A673 (cell line): ENCODE measurements around the gene AHRR. TPM values are rescaled to one million over a fixed set of nuclear protein-coding genes. Genes with fewer than 3 reads are reported as not detected.
"Not testable (repeated sequence)": the region's sequence is repeated elsewhere in the genome, so short reads cannot be mapped to it uniquely, and the experiment has no call there.

Experiments used
- BruUV-seq: library from RNA; stranded (reverse); fragments of 400-500 nt; replicated peaks from 2 replicates; lab custom pipeline; 2021; lab: Mats Ljungman, UMichigan
- CTCF ChIA-PET: fragments of 300-600 bp; sonication (Branson Sonifier 250); formaldehyde crosslinking; loops from one replicate; lab custom pipeline; 2022; ENCODE audit warnings: antibody characterized with exemption; lab: Charles Lee
- POLR2A ChIA-PET: fragments of 300-600 bp; sonication (Branson Sonifier 250); formaldehyde crosslinking; loops from one replicate; lab custom pipeline; 2022; ENCODE audit warnings: antibody characterized with exemption; ENCODE audit not compliant: low non-redundant PET; lab: Charles Lee
- DNase-seq: peaks from one replicate; pipeline ENCODE4 v3.0.0-alpha.2; 2015; ENCODE audit warnings: low spot score
- H3K27ac ChIP-seq: fragments of 200-600 bp; sonication (generic); 2 replicates; pipeline ENCODE4 v1.5.1; 2016; ENCODE audit warnings: mixed run types, low read depth, mild to moderate bottlenecking, mixed read lengths, antibody characterized with exemption, low read length; ENCODE audit not compliant: poor library complexity, severe bottlenecking
- H3K27me3 ChIP-seq: fragments of 200-600 bp; sonication (generic); replicated peaks from 2 replicates; pipeline ENCODE4 v1.6.1; 2017; ENCODE audit warnings: mixed run types, low read depth, mild to moderate bottlenecking, mixed read lengths, antibody characterized with exemption, low read length; ENCODE audit not compliant: insufficient read depth, poor library complexity
- H3K36me3 ChIP-seq: fragments of 200-600 bp; sonication (generic); 2 replicates; pipeline ENCODE4 v1.6.1; 2016; ENCODE audit warnings: mixed run types, mild to moderate bottlenecking, mixed read lengths, antibody characterized with exemption, low read length; ENCODE audit not compliant: insufficient read depth, poor library complexity, severe bottlenecking
- H3K4me1 ChIP-seq: fragments of 200-600 bp; sonication (generic); 2 replicates; pipeline ENCODE4 v1.6.1; 2017; ENCODE audit warnings: mixed run types, mild to moderate bottlenecking, mixed read lengths, antibody characterized with exemption, low read length; ENCODE audit not compliant: insufficient read depth, poor library complexity, severe bottlenecking
- H3K4me3 ChIP-seq: fragments of 200-600 bp; sonication (generic); 2 replicates; pipeline ENCODE4 v1.5.1; 2016; ENCODE audit warnings: low read depth, mixed run types, mild to moderate bottlenecking, mixed read lengths, low read length; ENCODE audit not compliant: poor library complexity, severe bottlenecking
- H3K9me3 ChIP-seq: fragments of 200-600 bp; sonication (generic); 2 replicates; pipeline ENCODE4 v1.6.1; 2016; ENCODE audit warnings: mixed run types, low read depth, mild to moderate bottlenecking, mixed read lengths, antibody characterized with exemption, low read length; ENCODE audit not compliant: poor library complexity, severe bottlenecking
- CTCF ChIP-seq: fragments of 300-800, 200-600 bp; sonication (generic); conservative IDR thresholded peaks from 2 replicates; pipeline ENCODE4 v1.5.1; 2017; ENCODE audit warnings: low read depth, mild to moderate bottlenecking, antibody characterized with exemption, low read length, moderate library complexity, mixed read lengths
- EZH2 ChIP-seq: fragments of 200-600 bp; sonication (generic); IDR thresholded peaks from 2 replicates; pipeline ENCODE4 v1.6.1; 2017; ENCODE audit warnings: borderline replicate concordance, low read depth, mild to moderate bottlenecking, mixed read lengths, antibody characterized with exemption, low read length; ENCODE audit not compliant: poor library complexity, severe bottlenecking
- intact Hi-C: fragments of 100-400 bp; cut with micrococcal nuclease; formaldehyde crosslinking; loops from one replicate; pipeline ENCODE4 v1.10.0; 2022; ENCODE audit not compliant: unreplicated experiment
- total RNA-seq: library from RNA; stranded (reverse); gene quantifications from 2 replicates; pipeline ENCODE4 v1.2.3, GENCODE V29; 2021

The AHRR gene
- total RNA-seq, 1 experiment from 2014 or later, result 2.2 TPM

- H3K27ac ChIP-seq, result no peak overlapping the region
- no peak for DNase-seq
- no peaks in the 10 kb centered on the region for H3K4me1 ChIP-seq
- POLR2A ChIA-PET, result no interaction called here
- H3K9me3 ChIP-seq, result peaks cover 10% of the 10 kb centered on the region
- BruUV-seq, result no TSS peak
- H3K36me3 ChIP-seq, result no peaks in the 10 kb centered on the region
- no peaks in the 10 kb centered on the region for H3K27me3 ChIP-seq
- TF ChIP-seq CTCF (no peak), EZH2 (no peak)
- CTCF ChIA-PET, result interaction anchor here (0.6 kb wide), 1 partner anchor 85 kb away, joined by 6 read pairs; no protein-coding TSS in a partner anchor
- no peak overlapping the region for H3K4me3 ChIP-seq
- intact Hi-C loops, result no loop called here
These were observed 62.1 kb downstream of the AHRR start for GRCh38 chr5:383621-384020.

- H3K27ac ChIP-seq, H3K4me3 ChIP-seq, POLR2A ChIA-PET, CTCF ChIA-PET, intact Hi-C loops, H3K36me3 ChIP-seq, H3K27me3 ChIP-seq, H3K4me1 ChIP-seq, BruUV-seq, DNase-seq: not testable (repeated sequence)
- H3K9me3 ChIP-seq, result peaks cover 10% of the 10 kb centered on the region
These were observed 63.1 kb downstream of the AHRR start for GRCh38 chr5:384576-384975.

- POLR2A ChIA-PET, result no interaction called here
These were observed 63.8 kb downstream of the AHRR start for GRCh38 chr5:385321-385720.

More at GRCh38 chr5:385321-385720, 63.8 kb downstream of the AHRR start:
- Histone ChIP-seq H3K4me3 (no peak overlapping the region), H3K36me3 (no peaks in the 10 kb centered on the region), H3K27ac (no peak overlapping the region), H3K9me3 (peaks cover 10% of the 10 kb centered on the region), H3K4me1 (no peaks in the 10 kb centered on the region), H3K27me3 (no peaks in the 10 kb centered on the region)
- no peak for TF ChIP-seq EZH2
- no peak for TF ChIP-seq CTCF
- BruUV-seq, result no TSS peak
- DNase-seq, result no peak
- intact Hi-C loops, result no loop called here
- CTCF ChIA-PET, result no interaction called here
